NCI-H510A treated with DMSO at 0.1 percent for 48 hours (cell line): Measurements from ENCODE around the gene DLX2.
A peak's percentile ranks its signal among the peaks of the same experiment; 100 is the strongest.

Source experiments
- DNase-seq: peaks from one replicate; lab custom pipeline; 2025; lab: John Stamatoyannopoulos, UW

The DLX2 gene

DNA sequence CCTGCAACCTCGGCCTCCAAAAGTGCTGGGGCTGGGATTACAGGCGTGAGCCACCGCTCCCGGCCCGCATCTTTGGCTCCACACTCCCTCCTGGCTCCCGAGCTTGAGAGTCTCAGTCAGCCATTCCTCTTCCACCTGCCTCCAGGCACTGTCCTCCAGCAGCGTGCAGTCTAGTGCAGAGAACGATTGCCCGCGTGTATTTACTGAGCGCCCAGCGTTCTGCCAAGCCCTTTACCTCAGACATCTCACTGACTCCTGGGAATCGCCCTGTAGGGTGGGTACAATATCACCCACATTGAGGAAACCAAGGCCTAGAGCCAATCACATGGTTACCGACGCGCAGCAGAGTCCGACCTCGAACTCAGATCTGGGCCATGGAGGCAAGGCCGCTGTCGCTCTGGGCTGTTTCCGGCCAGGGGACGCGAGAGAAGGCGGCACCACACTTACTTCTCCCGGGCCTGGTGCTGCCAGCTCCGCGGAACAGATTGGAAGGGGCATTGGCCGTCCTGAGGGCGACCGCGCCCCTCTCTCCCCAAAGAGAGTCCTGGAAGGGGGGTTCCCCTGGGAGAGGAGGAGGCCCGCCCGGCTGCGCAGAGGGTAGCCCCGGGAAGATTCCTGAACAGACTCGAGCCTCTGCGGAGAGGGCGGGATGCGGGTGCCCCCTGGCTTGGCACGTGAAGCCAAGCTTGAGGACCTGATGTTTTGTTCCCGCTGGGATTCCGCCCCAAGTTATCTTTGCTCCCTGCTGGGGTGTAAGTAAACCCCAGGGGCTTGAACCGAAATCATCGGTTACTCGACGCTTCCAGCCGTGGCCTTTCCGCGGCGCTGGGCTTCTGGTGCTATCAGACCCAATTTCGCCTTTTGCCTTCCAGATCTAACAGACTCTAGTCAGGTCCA lies 5.2 kb upstream of the DLX2 start:
- DNase-seq = no peak

DNA sequence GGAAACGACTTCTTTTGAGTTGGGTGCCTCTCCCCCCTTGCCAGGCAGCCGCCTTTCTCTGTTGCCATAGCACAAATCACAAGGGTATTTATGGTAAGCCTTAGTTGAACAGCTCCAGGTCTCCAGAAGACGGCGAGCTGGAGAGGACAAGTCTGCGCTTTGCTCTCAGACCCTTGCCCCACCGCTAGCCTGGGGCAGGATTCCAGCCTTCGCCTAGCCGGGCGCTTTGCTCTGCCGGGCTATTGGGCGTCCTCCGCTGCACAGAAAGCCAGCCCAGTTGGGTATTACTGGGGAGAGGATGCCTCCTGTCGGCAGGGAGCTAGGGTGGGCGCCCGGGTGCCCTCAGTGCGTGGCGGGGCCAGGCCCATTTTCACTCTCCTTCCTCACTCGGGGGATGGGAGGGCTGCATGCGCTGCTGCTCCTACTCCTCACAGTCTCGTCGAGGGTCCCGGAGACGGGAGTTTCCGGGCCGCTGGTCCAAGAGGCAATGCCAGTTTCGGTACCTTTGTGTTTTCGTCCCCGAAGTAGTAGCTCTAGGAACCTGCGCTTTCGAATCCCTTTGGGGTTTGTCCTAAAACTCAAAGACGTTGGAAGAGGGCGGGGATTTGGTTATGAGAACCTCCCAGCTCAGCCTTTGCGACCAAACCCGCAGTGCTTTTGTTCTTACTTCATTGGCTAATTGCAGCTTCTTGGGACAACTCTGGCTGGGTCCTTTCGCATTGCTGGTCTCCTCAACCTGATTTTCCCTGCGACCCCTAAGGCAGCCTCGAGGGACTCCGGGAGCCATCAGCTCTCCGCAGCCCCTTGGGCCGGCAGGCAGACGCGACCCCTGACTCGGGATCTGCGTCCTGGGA lies 3.6 kb upstream of the DLX2 start:
- no peak for DNase-seq

DNA sequence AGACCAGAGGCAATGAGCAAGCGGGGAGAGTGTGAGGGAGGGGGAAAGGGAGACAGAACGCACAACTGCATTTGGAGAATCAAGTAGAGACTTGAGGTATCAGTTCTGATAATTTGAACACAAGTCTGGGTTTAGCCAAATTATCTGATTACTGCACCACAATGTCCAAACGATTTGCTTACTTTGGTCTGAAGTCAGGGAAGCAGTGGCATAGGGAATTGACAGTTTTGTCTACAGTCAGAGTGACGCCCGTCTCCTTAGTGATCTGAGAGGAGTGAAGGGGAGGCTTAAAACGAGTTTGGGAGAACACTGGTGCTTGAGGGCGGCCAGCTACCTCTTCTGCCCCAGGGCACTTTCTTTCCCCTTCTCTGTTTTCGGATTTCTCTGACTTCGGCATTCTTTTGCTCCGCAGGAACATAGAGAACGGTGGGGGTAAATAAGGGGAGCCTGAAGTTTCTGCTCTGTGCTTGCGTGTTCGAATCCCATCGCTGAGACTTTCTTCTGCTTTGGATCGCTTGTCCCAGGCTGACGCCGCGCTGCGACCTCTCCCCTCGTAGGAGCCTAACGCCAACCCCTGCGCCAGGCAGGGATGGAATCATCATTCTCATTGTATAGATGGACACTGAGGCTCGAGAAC lies 2.9 kb upstream of the DLX2 start:
- DNase-seq = no peak

DNA sequence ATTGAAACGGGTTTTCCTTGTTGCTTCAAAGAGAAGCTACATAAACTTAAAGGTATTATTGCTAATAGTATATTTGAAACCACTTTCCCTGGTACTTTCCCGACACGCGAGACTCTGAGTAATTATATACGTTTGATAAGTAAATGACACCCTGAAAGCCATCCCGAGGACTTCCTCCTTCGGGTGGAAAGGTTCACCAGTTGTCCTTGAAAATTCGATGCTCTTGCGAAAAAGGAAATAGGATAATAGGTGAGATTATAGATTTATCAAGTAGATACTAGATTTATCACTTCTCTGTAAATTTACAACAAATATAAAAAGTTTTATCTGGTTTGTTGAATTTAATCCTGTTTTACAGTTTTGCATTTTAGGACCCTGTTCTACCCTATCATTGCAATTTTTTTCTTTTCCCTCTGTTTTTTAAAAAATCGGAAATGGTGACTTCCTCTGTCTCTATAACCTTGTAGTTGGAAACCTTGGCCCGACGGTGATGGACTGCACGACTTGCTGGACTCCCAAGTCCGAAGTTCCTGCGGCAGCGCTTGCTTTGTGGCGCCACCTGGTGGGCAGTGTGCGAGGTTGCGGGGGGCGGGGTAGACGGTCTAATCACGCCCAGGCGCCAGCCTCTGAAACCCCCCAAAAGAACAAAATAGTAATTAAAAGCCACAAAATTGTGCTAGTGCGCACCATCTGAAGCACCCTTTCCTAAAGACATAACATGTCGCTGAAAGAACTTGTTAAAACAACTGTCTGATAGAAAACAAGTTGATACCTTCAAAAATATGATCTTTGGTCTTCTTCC lies 972 bp upstream of the DLX2 start:
- peak; percentile 91 for DNase-seq

DNA sequence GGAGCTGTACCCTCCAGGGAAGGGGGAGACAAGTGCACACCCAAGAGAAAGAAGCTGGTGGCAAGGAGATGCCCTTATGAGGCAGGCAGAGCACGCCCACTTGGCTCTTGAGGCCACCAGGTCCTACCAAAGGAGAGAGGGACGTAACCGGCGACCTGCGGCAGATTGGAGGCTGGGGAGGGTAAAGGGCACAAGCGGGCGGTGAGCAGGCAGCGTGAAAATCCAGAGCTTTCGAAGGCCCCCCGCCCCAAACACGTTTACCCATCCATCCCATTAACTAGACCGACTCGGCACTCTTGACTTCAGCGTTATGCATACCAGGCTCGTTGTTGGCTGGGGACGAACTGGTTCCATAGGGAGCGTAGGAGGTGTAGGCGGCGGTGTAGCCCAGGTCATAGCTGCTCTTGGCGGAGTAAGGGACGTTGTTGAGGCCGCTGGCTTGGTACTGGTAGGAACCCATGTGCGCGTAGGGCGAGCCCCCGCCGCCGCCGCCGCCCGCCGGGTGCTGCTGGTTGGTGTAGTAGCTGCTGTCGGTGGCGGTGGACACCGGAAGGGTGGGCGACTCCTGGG lies 794 bp downstream of the DLX2 start:
- peak; percentile 65 for DNase-seq

DNA sequence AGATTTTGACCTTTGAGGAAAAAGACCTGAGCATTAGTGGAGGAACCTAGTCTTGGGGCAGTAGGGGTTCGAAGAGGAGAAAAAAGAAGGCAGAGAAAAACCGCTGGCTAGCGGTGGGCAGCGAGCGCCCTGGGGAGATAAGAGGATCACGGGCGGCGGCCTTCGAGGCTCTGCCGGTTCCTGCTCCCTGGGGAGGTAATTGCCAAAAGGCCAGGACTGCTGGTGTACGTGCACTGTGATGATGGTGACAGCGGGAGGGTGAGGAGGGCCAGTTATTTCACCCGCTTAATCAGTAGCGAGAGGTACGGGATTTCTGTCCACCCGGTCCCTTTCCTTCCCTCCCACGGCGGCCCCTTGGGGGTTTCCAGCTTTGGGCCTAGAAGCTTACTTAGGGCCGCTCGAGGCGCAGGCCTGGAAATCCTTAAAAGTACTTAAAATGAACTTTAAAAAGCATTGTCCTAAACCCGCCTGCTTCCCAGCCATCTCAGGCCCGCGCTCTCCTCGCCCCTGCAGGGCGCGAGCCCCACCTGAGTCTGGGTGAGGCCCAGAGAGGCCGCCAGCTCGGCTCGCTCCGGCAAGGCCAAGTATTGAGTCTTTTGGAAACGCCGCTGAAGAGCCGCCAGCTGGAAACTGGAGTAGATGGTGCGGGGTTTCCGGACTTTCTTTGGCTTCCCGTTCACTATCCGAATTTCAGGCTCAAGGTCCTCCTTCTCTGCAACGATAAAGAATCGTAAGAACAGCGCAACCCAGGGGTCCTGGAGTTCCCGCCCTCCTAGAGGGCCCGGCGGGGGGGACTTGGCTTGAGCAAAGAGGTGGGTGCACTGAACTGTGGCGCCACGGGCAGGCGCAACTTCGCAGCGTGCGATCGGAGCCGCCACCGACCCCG lies 1.5 kb downstream of the DLX2 start:
- peak; percentile 61 for DNase-seq

DNA sequence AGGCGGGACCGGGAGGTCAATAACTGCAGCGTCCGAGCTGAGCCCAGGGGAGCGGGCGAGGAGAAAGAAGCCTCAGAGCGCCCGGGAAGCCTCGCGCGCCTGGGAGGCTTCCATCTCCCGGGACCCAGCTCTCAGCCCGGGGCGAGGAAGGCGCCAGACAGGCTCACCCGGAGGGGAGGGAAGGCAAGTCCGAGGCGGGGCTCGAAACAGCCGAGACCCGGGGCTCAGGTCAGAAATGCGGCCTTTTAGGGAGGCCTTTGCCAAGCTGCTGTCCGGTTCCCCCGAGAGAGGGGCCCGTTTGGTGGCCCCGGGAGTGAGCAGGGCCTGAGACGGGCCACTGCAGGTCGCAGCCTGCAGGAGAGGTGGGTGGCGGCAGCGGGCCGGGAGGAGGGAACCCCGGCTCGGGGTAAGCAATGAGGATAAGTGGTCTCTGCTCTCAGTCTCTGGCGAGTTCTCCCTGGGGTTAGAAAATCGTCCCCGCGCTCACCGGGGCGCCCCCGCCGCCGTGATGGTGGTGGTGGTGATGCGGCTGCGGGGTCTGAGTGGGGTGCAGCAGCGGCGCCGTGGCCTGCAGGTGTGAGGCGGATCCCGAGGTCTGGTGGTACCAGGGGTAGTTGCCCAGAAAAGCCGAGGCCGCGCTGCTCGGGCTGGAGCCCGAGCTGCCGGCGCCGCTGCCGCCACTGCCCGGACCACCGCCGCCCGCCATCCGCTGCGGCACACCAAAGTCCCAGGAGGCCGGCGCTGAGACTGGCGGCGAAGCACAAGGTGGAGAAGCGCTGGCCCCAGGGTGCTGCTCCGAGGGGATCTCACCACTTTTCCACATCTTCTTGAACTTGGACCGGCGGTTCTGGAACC lies 2.4 kb downstream of the DLX2 start:
- no peak for DNase-seq

DNA sequence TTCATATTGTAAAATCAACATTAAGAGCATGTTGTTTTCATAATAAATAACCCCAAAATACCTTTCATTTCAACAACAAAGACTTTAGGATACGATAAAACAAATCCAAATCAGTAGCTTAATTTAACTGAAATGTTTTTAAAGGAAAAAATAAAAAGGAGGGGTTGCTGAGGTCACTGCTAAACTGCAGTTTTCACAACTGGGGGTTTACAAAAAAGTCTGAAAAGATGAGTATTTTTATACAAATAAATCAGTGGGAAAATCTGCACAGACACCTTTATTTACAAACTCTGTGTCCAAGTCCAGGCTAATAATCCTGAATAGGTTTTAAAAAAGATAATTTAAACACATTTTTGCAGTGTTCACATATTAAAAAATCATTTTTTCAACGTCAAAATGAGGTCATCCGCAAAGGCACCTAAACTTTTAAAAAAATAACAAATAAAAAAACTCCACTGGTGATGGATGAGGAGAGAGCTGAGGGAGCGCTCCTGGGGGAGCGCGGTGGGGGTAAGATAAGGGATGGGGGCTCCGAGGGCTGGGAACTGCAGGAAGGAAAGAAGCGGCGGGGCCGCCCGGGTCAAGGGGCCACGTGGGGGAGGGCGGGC lies 3.1 kb downstream of the DLX2 start:
- DNase-seq = no peak

DNA sequence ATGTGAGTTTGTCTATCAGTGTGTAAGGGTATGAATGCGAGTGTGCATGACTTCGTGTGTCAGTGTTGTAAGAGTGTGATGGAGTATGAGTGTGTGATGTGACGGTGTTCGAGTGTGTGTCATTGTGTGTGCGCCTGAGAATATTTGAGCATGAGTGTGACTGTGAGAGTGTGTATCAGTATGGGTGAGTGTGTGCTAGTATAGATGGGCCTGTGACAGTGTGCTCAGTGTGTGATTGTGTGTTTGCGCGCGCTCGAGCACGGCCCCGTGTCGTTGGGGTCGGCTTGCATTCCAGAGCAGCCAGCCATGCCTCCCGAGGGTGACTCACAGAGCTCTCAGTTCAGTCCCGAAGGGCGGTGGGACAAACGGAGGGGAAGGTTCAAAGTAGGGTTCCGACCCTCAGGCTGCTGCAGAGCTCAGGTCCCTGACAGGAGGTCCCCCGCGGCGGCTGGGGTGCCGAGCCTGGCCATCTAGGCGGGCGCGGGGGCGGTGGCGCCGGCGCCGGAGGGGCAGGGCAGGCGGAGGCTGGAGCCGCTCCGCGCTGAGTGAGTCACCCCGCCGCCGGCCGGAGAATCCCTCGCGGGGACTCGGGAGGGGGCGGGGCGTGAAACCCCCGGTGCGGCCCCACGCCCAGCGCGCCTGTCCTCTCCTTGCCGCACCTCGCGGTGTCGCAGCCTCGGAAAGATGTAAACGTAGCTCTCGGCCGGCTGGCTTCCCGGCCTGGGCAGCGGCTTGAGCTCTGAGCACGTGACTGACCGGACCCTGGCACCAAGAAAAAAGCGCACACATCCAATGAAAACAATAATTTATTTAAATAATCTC lies 3.8 kb downstream of the DLX2 start:
- DNase-seq = no peak

DNA sequence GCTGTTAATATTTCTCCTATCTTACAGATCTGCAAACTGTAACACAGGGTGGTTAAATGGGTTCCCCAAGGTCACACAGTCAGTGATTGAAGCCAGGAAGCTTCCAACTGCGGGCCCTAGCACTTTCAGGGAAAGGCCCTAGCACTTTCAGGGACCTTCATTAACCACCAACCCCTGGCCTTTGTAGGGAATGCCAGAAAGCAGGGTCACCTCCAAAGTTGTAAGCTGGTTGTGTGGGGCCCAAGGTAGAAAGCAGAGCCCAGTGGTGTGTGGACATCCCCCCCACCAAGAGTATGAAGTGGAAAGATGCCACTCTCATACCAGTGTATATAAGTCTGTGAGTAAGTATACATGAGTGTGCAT lies 4.4 kb downstream of the DLX2 start:
- DNase-seq = no peak

DNA sequence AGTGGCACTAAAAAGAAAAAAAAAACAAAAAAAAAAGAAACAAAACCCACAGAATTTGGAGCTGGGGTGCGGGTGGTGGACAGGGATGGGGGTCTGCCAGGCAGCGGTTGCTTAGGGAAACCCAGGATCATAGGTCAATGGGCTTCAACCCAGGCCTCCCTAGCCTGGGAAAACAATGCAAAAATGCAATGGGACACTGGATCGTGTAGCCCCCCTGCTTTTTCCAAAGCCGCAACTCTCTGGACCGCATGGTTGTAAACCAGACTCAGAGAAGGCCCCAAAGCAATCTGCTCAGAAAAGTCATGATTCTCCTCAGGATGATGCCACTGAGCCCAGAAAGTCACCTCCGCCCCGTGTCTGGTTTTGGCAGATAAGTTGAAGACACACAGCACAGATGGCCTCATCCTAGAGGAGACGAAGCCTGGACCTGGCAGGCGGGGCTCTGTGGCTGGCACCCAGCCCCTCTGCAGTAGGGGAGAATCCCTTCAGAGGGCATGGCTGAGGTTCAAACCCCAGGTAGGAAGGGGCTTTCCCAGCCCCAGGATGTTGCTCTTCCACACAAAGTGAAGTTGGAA lies 5.1 kb downstream of the DLX2 start:
- DNase-seq = no peak

DNA sequence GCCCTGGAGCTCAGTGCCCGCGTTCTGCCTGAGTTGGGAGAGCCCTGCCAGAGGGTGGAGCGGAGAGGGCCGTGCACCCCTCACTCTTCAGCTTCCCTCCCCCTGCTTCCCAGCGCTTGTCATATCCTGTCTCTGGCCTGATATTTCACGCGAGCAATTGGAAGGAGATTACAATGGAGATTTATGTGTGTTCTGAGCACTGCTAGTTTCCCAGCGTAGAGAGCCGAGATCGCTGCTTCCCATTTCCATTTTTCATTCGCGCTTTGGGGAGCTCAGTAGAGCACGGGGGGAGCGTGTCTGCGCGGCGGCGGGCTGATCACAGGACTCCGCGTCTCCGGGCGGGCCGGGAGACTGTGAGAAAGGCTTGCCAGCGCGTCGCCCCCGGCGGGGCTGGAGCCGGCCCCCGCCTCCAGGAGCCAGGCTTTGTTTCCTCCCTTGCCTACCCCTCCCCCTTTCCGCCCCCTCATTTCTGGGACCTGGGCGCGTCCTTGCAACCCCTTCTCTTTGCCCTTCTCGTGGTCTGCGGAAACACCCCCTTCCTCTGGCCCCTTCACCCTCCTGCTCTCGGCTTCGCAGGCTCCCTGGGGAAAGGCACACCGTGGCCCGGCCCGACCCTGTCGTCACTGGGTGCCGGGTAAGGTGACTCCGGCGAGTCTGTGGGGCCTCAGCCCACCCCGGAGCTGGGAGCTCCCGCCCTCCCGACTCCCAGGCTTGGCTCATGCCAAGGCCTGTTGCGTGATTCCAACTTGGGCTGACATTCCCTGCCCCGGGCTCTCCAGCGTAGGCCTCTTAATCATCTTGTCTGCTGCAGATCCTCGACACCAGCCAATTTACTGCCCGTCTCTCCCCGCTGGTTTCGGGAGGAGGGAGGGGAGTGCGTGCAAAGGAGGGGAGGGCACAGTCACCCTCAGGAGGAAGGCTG lies 5.8 kb downstream of the DLX2 start:
- DNase-seq = no peak

DNA sequence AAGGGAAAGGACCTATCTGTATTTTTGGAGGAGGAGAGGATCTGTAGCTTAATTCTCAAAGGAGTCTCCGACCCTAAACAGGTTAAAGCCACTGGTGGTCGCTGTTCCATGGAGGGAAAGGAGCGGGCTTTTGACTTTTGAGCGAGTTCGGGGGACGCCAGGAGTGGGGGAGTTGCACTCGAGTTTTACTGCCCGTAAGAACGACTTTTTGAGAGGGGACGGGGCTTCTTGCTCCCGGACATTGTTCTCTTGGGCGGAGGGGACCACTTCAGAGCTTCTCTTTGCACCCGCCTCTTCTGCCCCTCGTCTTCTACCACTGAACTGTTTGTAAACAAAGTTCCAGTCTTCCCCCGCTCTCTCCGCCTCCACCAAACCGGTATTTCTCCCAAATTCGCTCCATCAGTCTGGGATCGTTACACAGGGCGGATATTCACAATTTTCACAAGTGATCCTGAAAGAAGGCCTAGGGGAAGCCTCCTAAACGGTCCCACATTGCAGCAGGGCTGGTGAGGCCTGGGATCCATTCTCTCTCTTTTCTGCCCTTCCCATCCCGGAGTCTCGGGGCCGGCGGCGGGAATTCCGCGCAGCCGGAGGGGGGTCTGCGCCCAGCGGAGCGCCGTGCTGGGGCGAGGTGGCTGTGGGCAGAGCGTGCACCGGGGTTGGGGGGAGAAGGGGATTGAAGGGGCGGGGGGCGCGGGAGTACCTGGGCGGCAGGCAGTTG lies 6.6 kb downstream of the DLX2 start:
- DNase-seq = no peak

DNA sequence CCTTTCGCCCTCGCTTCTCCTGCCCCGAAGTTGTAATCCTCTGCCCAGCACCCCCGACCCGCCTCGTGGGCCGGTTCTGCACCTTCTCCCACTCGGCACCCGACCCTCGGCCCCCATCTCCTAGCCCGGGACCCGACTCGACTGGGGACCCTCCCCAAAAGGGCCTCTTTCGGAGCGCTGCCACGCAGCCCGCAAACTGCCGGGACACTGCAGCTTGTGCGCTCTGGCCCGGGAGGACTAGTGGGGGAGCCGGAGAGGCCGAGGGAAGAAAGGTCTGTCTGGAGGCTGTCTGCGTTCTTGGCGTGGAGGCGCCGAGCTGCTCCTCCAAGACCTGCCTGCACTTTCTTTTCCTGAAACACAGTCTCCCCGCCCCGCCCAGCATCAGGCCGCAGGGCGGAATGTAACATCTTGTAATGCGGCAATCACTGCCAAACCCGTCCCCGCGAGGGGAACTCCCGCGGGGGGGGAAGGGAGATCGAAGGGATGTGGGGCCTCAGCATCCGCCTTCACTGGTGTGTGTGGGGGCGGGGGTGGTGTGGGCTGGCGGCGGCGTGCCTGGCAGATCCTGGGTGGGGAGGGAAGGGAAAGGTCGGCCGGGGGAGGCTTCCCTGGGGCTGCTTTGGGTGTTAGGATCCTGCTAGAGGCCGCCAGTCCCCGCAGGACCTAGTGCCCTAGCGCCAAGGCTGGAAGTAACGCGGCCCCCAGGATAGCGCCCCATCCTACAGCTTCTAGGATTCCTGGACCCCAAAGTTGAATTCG lies 7.4 kb downstream of the DLX2 start:
- DNase-seq = no peak
